ENCODE measurements around the gene ATP2B1.
A peak's percentile ranks its signal among the peaks of the same experiment; 100 is the strongest.

Gene ATP2B1

DNA sequence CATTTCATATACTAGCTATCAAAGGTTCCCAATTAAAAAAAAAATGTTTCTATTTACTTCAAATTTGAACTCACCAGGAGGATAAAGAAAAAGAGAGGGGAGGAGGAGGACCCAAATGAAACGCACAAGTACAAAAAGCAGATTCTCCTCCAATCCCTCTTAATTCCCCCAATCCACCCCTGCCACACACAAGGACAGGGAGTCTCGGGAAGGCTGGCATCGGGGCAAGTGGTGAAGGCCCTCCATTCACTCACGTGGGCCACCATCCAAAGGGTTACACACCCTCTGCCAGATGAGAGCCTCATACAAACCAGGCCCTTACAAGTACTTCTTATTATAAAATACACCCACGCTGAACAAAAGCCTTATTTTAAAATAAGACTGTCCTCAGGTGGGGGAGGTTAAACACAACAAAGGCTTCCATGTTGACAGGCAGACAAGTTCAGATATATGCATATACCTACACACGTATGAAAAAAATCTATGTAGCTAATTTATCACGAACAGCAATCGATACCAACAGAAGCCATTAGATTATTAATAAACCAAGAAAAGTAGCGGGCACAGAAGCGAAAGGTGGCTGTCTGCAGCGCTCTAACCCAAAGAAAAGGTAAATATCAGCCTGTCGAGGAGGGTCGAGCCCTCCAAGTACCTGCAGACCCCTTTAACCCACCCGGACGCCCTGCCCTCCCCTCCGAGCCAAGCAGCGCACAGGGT is 1.5 kb downstream of the ATP2B1 start:
- peak overlapping the region; percentile 77 for H3K4me3 ChIP-seq (ENCODE audit: low read length)
- TF ChIP-seq, protein P1, sequence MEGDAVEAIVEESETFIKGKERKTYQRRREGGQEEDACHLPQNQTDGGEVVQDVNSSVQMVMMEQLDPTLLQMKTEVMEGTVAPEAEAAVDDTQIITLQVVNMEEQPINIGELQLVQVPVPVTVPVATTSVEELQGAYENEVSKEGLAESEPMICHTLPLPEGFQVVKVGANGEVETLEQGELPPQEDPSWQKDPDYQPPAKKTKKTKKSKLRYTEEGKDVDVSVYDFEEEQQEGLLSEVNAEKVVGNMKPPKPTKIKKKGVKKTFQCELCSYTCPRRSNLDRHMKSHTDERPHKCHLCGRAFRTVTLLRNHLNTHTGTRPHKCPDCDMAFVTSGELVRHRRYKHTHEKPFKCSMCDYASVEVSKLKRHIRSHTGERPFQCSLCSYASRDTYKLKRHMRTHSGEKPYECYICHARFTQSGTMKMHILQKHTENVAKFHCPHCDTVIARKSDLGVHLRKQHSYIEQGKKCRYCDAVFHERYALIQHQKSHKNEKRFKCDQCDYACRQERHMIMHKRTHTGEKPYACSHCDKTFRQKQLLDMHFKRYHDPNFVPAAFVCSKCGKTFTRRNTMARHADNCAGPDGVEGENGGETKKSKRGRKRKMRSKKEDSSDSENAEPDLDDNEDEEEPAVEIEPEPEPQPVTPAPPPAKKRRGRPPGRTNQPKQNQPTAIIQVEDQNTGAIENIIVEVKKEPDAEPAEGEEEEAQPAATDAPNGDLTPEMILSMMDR (conservative IDR thresholded peaks at IDR 0.05; ENCODE audit: low read depth, low read length) = no peak
- DNase-seq (ENCODE audit: low read depth) = no peak

DNA sequence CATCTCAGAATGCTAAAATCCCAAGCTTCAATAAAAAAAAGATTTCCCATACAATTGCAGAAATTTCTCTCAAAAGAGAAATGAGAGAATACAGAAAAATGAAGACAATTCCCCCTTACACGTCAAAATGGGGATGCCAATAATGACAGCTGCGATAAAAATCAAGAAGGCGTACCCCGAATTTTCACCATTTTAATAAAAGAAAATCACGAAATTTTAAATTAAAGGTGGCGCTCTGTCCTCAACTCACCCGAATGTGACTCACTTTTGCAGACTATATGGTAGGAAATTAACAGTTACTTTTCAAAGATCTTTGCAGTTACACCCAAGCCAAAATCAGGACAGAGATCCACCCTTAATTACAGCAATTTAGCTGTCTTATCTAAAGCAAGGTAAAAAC is 2.1 kb downstream of the ATP2B1 start:
- DNase-seq (ENCODE audit: low read depth) = no peak
- H3K4me3 ChIP-seq (ENCODE audit: low read length) = no peak overlapping the region
- TF ChIP-seq, protein P1 (conservative IDR thresholded peaks at IDR 0.05; ENCODE audit: low read depth, low read length) = no peak

DNA sequence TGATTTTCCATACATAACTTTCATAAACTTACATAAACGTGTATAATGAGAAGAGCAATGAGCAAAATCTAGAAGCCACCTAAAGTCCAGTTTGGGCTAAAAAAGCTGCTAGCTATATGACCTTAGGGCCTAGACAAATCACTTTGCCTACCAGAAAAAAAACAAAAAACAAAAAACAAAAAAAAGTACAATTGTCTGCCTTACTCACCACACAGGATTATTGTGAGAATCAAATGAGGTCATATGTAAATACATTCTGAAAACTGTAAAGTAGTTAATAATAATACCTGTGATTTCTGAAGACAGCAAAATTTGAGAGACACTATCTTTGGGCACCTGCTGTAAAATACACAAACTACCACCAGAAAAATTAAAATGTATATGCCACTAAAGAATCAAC is 4.2 kb downstream of the ATP2B1 start:
- DNase-seq (ENCODE audit: low read depth) = no peak
- TF ChIP-seq, protein P1 (conservative IDR thresholded peaks at IDR 0.05; ENCODE audit: low read depth, low read length) = no peak
- no peak overlapping the region for H3K4me3 ChIP-seq (ENCODE audit: low read length)

DNA sequence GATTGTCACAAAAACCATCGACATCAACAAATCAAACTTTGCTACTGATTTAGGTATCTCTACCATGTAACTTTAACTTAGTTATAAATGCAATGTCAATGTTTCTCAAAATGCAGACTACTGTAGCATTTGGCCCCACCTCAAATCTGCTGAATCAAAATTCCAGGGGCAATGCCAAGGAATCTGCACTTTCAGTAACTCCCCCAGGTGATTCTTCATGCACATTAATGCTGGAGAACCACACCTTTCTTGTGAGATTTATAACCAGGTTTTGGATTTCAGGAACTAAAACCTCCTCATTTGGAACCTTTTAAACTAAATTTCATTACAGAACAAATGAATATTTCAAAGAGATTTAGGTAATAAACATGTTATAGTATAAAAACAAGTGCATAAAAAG is 4.9 kb downstream of the ATP2B1 start:
- TF ChIP-seq, protein P1 (conservative IDR thresholded peaks at IDR 0.05; ENCODE audit: low read depth, low read length) = no peak
- H3K4me3 ChIP-seq (ENCODE audit: low read length) = no peak overlapping the region
- DNase-seq (ENCODE audit: low read depth) = no peak

DNA sequence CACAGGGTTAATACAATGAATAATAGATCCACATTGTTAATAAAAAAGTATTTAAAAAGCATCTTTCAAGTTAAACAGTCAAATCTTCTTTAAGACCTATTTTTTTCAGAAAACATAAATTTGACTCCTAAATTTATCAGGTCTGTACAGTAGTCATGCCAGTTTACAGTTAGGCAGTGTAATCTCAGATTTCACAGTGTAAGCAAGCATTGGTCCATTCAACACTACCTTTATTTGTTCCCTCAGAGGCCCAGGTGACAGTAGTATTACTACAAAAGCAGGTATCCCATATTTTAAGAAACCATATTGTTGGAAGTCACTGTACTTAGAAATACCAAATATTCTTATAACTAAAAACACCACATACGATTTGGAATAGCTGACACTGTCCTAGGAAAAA is 6.1 kb downstream of the ATP2B1 start:
- no peak overlapping the region for H3K4me3 ChIP-seq (ENCODE audit: low read length)

DNA sequence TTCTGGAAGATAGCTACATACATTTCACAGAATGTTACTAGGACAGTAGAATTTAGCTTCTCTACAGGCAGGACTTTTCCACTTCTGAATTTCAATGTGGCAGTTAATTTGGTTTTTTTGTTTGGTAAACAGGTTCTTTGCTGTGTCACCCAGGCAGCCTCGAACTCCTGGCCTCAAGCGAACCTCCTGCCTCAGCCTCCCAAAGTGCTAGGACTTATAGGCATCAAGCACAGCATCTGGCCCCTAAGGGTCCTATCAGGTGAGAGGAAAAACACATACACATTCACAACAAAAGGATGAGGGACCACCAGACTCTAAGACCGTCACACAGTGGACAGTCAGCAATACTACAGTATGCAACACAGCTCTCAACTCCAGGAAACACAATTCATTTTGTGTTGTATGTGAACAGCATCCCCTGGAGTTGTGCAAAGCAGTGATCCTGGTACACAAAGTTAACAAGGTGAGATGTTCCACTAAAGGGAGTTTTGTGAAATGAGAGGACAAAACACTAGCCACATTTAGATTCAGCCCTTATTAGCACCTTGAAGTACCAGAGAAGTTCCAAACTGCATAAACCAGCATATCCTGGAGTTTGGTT is 6.9 kb downstream of the ATP2B1 start:
- H3K4me3 ChIP-seq (ENCODE audit: low read length) = no peak overlapping the region
- no peak for DNase-seq (ENCODE audit: low read depth)
- TF ChIP-seq, protein P1 (conservative IDR thresholded peaks at IDR 0.05; ENCODE audit: low read depth, low read length) = peak; percentile 2

More for the DNA sequence above, 6.1 kb downstream of the ATP2B1 start:
- TF ChIP-seq, protein P1 (conservative IDR thresholded peaks at IDR 0.05; ENCODE audit: low read depth, low read length) = no peak
- DNase-seq (ENCODE audit: low read depth) = no peak
